BJ (cell line): ENCODE data around the gene WWP2. TPM values are rescaled to one million over a fixed set of nuclear protein-coding genes. Genes with fewer than 3 reads are reported as not detected.

ENCODE experiments used
- CTCF ChIA-PET: fragments of 350-600 bp; formaldehyde crosslinking; extraction: SDS; loops from one replicate; lab custom pipeline; 2021; ENCODE audit warnings: antibody characterized with exemption, inconsistent platforms; lab: Yijun Ruan, JAX
- POLR2A ChIA-PET: fragments of 300-600 bp; sonication (Branson Sonifier 250); formaldehyde crosslinking; extraction: SDS; loops from one replicate; lab custom pipeline; 2021; ENCODE audit warnings: antibody characterized with exemption; lab: Charles Lee
- DNase-seq: peaks from one replicate; pipeline ENCODE4 v3.0.0-alpha.2; 2011; ENCODE audit warnings: low read depth
- H3K27me3 ChIP-seq: 2 replicates; pipeline ENCODE4 v1.6.0; 2011; ENCODE audit warnings: low read length; ENCODE audit not compliant: control insufficient read depth, insufficient read depth
- H3K36me3 ChIP-seq: 2 replicates; pipeline ENCODE4 v1.5.1; 2011; ENCODE audit warnings: low read length; ENCODE audit not compliant: control insufficient read depth, insufficient read depth
- H3K4me3 ChIP-seq: 2 replicates; pipeline ENCODE4 v1.5.1; 2011; ENCODE audit warnings: low read depth, mild to moderate bottlenecking, control low read depth, low read length
- polyA plus RNA-seq: library from polyadenylated mRNA; depleted of rRNA; stranded (reverse); fragments of >200 nt; gene quantifications from 2 replicates; pipeline ENCODE4 v1.2.3, GENCODE V29; 2011
- TF ChIP-seq, protein P1 (sequence below): IDR thresholded peaks from 2 replicates; pipeline ENCODE4 v1.5.1; 2011; ENCODE audit warnings: low read depth, mild to moderate bottlenecking, control low read depth, inconsistent platforms, low read length, moderate library complexity; ENCODE audit not compliant: insufficient read depth

WWP2 gene
- polyA plus RNA-seq, 1 experiment, result 16.8 TPM

GRCh38 chr16:69918241-69918640 lies 156.1 kb downstream of the WWP2 start:
- TF ChIP-seq, protein P1, sequence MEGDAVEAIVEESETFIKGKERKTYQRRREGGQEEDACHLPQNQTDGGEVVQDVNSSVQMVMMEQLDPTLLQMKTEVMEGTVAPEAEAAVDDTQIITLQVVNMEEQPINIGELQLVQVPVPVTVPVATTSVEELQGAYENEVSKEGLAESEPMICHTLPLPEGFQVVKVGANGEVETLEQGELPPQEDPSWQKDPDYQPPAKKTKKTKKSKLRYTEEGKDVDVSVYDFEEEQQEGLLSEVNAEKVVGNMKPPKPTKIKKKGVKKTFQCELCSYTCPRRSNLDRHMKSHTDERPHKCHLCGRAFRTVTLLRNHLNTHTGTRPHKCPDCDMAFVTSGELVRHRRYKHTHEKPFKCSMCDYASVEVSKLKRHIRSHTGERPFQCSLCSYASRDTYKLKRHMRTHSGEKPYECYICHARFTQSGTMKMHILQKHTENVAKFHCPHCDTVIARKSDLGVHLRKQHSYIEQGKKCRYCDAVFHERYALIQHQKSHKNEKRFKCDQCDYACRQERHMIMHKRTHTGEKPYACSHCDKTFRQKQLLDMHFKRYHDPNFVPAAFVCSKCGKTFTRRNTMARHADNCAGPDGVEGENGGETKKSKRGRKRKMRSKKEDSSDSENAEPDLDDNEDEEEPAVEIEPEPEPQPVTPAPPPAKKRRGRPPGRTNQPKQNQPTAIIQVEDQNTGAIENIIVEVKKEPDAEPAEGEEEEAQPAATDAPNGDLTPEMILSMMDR, result no peak
- peak overlapping the region; percentile 28; the same call in 1 of the 2 replicates for H3K4me3 ChIP-seq
- no peaks in the 10 kb centered on the region for H3K36me3 ChIP-seq
- no peaks in the 10 kb centered on the region for H3K27me3 ChIP-seq
- CTCF ChIA-PET, result interaction anchor here (3.0 kb wide), 1 partner anchor 12 kb away, joined by 19 read pairs; no protein-coding TSS in a partner anchor
- no peak for DNase-seq
- POLR2A ChIA-PET, result interaction anchor here (0.7 kb wide), 1 partner anchor 336 kb away, joined by 3 read pairs; no protein-coding TSS in a partner anchor

DNA sequence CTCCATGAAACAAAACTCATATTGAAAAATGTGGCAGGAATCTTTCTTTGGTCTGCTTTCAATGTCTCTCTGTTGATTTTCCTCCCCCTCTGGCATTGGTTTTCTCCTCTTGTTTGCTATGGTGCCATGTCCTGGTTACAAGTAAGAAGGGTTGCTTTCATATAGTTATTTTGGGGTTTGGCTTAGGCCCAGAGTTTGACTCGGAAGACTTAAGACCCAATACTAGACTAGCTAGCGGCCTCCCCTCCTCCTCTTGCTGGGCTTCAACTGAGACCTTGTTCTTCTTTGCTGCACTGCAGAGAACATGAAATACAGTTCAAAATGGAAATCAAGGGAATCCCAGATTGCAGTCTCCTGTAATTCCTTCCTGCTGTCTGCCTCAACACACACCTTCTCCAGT lies 159.0 kb downstream of the WWP2 start:
- Histone ChIP-seq H3K27me3 (no peaks in the 10 kb centered on the region), H3K36me3 (no peaks in the 10 kb centered on the region), H3K4me3 (no peak overlapping the region)
- TF ChIP-seq, protein P1, result no peak
- ChIA-PET POLR2A (no interaction called here), CTCF (interaction anchor here (1.3 to 1.5 kb wide), 2 partner anchors 9 to 12 kb away, joined by 3 to 4 read pairs; no protein-coding TSS in a partner anchor)
- no peak for DNase-seq

GRCh38 chr16:69922200-69922599 lies 160.1 kb downstream of the WWP2 start:
- DNase-seq, result no peak
- POLR2A ChIA-PET, result no interaction called here
- Histone ChIP-seq H3K4me3 (no peak overlapping the region), H3K27me3 (no peaks in the 10 kb centered on the region), H3K36me3 (no peaks in the 10 kb centered on the region)
- TF ChIP-seq, protein P1, result no peak
- CTCF ChIA-PET, result interaction anchor here (0.7 to 1.0 kb wide), 2 partner anchors 8 to 125 kb away, joined by 3 read pairs; no protein-coding TSS in a partner anchor

GRCh38 chr16:69924041-69924775 lies 162.1 kb downstream of the WWP2 start:
- TF ChIP-seq, protein P1, result no peak
- Histone ChIP-seq H3K27me3 (no peaks in the 10 kb centered on the region), H3K36me3 (no peaks in the 10 kb centered on the region), H3K4me3 (no peak overlapping the region)
- POLR2A ChIA-PET, result no interaction called here
- no peak for DNase-seq
- CTCF ChIA-PET, result interaction anchor here (0.6 to 17.1 kb wide), 3 partner anchors 8 to 129 kb away, joined by 3 to 318 read pairs (median 3); no protein-coding TSS in a partner anchor

- Histone ChIP-seq H3K4me3 (peak overlapping the region; percentile 8; the same call in 1 of the 2 replicates), H3K36me3 (no peaks in the 10 kb centered on the region; the same call in 1 of the 2 replicates), H3K27me3 (no peaks in the 10 kb centered on the region)
- peak; percentile 67 for DNase-seq
- POLR2A ChIA-PET, result no interaction called here
- CTCF ChIA-PET, result interaction anchor here (0.6 to 17.1 kb wide), 3 partner anchors 9 to 129 kb away, joined by 3 to 318 read pairs (median 4); no protein-coding TSS in a partner anchor
- TF ChIP-seq, protein P1, result no peak
These were observed 162.7 kb downstream of the WWP2 start for GRCh38 chr16:69924777-69925191.
